Measurements from ENCODE around the gene PITX3.

DNA sequence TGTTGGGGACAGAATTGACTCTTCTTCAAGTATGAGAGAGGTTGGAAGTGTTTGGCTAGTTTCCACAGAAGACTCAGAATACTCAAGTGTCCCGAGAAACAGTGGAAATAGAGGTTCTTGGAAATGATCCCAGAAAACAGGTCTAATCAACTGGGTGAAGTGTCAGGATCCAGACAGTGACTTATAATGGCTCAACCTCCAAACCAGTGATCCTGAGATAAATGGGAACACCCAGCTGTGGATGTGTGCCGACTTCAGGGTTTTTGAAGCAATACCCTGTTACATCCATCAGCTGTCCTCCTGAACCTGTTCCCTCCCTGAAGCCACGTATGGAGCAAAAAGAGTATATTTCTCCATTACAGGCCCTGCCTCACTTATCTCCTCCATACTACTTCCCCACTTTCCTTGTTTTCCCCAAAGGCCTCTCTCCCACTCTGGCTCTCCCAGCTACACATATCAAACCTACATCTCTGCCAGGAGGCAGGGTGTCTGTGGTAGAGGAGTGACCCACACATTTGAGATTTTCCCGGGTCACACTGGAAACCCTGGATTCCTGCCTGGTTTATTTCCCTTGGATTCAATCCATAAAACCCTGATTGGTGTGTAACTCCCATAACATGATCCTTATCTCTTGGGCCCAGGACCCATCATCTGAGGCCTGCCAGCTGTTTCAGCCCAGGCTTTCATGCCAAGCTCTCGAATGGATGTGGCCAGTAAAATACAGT lies 32.8 kb downstream of the PITX3 start:
- TF ChIP-seq, protein P1, sequence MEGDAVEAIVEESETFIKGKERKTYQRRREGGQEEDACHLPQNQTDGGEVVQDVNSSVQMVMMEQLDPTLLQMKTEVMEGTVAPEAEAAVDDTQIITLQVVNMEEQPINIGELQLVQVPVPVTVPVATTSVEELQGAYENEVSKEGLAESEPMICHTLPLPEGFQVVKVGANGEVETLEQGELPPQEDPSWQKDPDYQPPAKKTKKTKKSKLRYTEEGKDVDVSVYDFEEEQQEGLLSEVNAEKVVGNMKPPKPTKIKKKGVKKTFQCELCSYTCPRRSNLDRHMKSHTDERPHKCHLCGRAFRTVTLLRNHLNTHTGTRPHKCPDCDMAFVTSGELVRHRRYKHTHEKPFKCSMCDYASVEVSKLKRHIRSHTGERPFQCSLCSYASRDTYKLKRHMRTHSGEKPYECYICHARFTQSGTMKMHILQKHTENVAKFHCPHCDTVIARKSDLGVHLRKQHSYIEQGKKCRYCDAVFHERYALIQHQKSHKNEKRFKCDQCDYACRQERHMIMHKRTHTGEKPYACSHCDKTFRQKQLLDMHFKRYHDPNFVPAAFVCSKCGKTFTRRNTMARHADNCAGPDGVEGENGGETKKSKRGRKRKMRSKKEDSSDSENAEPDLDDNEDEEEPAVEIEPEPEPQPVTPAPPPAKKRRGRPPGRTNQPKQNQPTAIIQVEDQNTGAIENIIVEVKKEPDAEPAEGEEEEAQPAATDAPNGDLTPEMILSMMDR (IDR thresholded peaks at IDR 0.05) = no peak
- TF ChIP-seq EP300 (IDR thresholded peaks at IDR 0.05) (no peak), POLR2AphosphoS5 (IDR thresholded peaks at IDR 0.05) (no peak), POLR2A (IDR thresholded peaks at IDR 0.05) (no peak)
